HepG2 (cell line): ENCODE results near the gene STX12. TPM values are rescaled to one million over a fixed set of nuclear protein-coding genes. Genes with fewer than 3 reads are reported as not detected.

ENCODE experiments used
- BCL6 ChIP-seq: IDR thresholded peaks from 2 replicates; pipeline ENCODE4 v1.6.1; 2016; ENCODE audit warnings: missing genetic modification reagents, missing compliant biosample characterization
- BRD4 ChIP-seq: sonication (generic); formaldehyde crosslinking; IDR thresholded peaks from 2 replicates; pipeline ENCODE4 v1.4.0; 2020; ENCODE audit warnings: missing genetic modification reagents
- DMAP1 ChIP-seq: IDR thresholded peaks from 2 replicates; pipeline ENCODE4 v1.6.1; 2016
- EEA1 ChIP-seq: sonication (generic); formaldehyde crosslinking; IDR thresholded peaks from 2 replicates; pipeline ENCODE4 v1.5.1; 2020; ENCODE audit warnings: mild to moderate bottlenecking, missing genetic modification reagents, borderline replicate concordance
- NFATC3 ChIP-seq: sonication (generic); formaldehyde crosslinking; IDR thresholded peaks from 2 replicates; pipeline ENCODE4 v1.5.1; 2020; ENCODE audit warnings: mild to moderate bottlenecking, missing genetic modification reagents
- NFE2L2 ChIP-seq: fragments of 150-350 bp; IDR thresholded peaks from 2 replicates; pipeline ENCODE4 v1.6.1; 2014; ENCODE audit warnings: low read length
- ZNF546 ChIP-seq: sonication (generic); formaldehyde crosslinking; conservative IDR thresholded peaks from 2 replicates; pipeline ENCODE4 v1.8.1; 2023; ENCODE audit warnings: mild to moderate bottlenecking, missing genetic modification reagents
- ZNF552 ChIP-seq: sonication (generic); formaldehyde crosslinking; IDR thresholded peaks from 2 replicates; pipeline ENCODE4 v1.9.0; 2022; ENCODE audit warnings: missing genetic modification reagents, mild to moderate bottlenecking, borderline replicate concordance
- ZNF567 ChIP-seq: sonication (generic); formaldehyde crosslinking; IDR thresholded peaks from 2 replicates; pipeline ENCODE4 v1.8.1; 2023; ENCODE audit warnings: mild to moderate bottlenecking, missing genetic modification reagents, borderline replicate concordance
- ZNF607 ChIP-seq: sonication (generic); formaldehyde crosslinking; IDR thresholded peaks from 2 replicates; pipeline ENCODE4 v1.5.1; 2020; ENCODE audit warnings: missing genetic modification reagents, mild to moderate bottlenecking, borderline replicate concordance
- ZNF772 ChIP-seq: sonication (generic); formaldehyde crosslinking; IDR thresholded peaks from 2 replicates; pipeline ENCODE4 v1.5.0; 2020; ENCODE audit warnings: mild to moderate bottlenecking, missing genetic modification reagents
- polyA plus RNA-seq, 8 experiments: library from polyadenylated mRNA; depleted of rRNA in 3 of 8; stranded (reverse) in 7 of 8; unstranded in 1 of 8; fragments of >200 nt; fragmentation: Illumina TruSeq in 4 of 8; extraction: Trizol in 4 of 8; gene quantifications; 2 replicates each; pipeline versions ENCODE4 v1.2.1 to v1.2.3, GENCODE V29; 2011 to 2016; ENCODE audit warnings: low read depth in 4 of 8, missing spikeins in 1 of 8, mixed read lengths in 1 of 8; ENCODE audit not compliant: insufficient read depth in 1 of 8
- total RNA-seq, 5 experiments: library from RNA; depleted of rRNA; stranded (reverse); fragments of >200 nt; fragmentation: Illumina TruSeq; extraction: Trizol; gene quantifications; 2 replicates each; pipeline ENCODE4 v1.2.3, GENCODE V29; 2016; ENCODE audit warnings: low read depth in 1 of 5
- TF ChIP-seq, protein P1 (sequence below): sonication (generic); formaldehyde crosslinking; IDR thresholded peaks from 2 replicates; pipeline ENCODE4 v1.5.0; 2020; ENCODE audit warnings: mild to moderate bottlenecking, missing genetic modification reagents
- TF ChIP-seq, protein P2 (sequence below): IDR thresholded peaks from 2 replicates; pipeline ENCODE4 v1.6.1; 2018; ENCODE audit warnings: missing genetic modification reagents, mild to moderate bottlenecking, missing compliant biosample characterization
- TF ChIP-seq, protein P3 (sequence below): sonication (generic); formaldehyde crosslinking; IDR thresholded peaks from 2 replicates; pipeline ENCODE4 v1.5.1; 2020; ENCODE audit warnings: missing genetic modification reagents, mild to moderate bottlenecking, borderline replicate concordance
- TF ChIP-seq, protein P4 (sequence below): sonication (generic); formaldehyde crosslinking; IDR thresholded peaks from 2 replicates; pipeline ENCODE4 v1.5.0; 2020; ENCODE audit warnings: missing genetic modification reagents, mild to moderate bottlenecking, borderline replicate concordance
- TF ChIP-seq, protein P5 (sequence below): sonication (generic); formaldehyde crosslinking; IDR thresholded peaks from 2 replicates; pipeline ENCODE4 v1.8.0; 2022; ENCODE audit warnings: mild to moderate bottlenecking, missing genetic modification reagents
- TF ChIP-seq, protein P6 (sequence below): sonication (generic); formaldehyde crosslinking; IDR thresholded peaks from 2 replicates; pipeline ENCODE4 v1.5.0; 2020; ENCODE audit warnings: missing genetic modification reagents

Gene STX12
- total and polyA plus RNA-seq, 2 of the 13 experiments (the other 11 are each of a cell fraction or from before 2014, with no cell fraction given) = 9.0 to 19.7 TPM

DNA sequence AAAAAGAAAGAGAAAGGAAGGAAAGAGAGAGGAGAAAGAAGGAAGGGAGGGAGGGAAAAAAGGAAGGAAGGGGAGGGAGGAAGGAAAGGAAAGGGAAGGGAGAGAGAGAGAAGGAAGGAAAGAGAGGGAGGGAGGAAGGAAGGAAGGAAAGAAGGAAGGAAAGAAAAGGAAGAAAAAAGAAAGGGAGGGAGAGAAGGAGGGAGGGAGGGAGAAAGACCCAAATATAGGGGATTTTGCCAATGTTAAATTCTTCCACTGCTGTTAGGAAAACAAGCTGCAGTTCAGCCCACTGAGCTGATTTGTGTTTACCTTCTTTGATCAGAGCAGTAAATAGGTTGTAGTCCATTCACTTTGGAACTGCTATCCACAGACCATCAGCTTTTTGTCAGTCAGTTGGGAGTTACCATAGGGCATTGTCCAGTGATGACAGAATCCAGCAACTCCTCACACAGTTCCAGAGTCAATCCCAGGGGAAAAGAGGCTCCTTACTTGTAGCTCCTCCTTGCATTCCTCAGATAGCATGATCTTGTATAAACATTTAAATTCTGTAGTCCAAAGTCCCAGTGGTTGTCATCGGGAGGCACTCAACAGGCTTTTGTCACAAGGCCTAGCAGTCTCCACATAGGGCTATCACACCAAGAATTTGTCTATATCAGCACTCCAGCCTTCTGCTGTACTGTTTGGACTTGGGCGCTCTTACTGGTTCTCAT, 44.1 kb downstream of the STX12 start (continued):
- TF ChIP-seq, protein P1, sequence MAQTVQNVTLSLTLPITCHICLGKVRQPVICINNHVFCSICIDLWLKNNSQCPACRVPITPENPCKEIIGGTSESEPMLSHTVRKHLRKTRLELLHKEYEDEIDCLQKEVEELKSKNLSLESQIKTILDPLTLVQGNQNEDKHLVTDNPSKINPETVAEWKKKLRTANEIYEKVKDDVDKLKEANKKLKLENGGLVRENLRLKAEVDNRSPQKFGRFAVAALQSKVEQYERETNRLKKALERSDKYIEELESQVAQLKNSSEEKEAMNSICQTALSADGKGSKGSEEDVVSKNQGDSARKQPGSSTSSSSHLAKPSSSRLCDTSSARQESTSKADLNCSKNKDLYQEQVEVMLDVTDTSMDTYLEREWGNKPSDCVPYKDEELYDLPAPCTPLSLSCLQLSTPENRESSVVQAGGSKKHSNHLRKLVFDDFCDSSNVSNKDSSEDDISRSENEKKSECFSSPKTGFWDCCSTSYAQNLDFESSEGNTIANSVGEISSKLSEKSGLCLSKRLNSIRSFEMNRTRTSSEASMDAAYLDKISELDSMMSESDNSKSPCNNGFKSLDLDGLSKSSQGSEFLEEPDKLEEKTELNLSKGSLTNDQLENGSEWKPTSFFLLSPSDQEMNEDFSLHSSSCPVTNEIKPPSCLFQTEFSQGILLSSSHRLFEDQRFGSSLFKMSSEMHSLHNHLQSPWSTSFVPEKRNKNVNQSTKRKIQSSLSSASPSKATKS = no peak
- TF ChIP-seq BCL6 (CRISPR knock-in tag) (peak; percentile 21; the same call in 1 of the 2 replicates), ZNF546 (CRISPR knock-in tag) (no peak), DMAP1 (CRISPR knock-in tag) (0 out of 2 replicates have a peak, but pooled peaks have one; percentile 37), ZNF552 (CRISPR knock-in tag) (no peak), ZNF772 (CRISPR knock-in tag) (no peak), NFE2L2 (no peak), ZNF567 (no peak), NFATC3 (CRISPR knock-in tag) (no peak), BRD4 (no peak), EEA1 (no peak), ZNF607 (no peak)
- TF ChIP-seq, protein P2, sequence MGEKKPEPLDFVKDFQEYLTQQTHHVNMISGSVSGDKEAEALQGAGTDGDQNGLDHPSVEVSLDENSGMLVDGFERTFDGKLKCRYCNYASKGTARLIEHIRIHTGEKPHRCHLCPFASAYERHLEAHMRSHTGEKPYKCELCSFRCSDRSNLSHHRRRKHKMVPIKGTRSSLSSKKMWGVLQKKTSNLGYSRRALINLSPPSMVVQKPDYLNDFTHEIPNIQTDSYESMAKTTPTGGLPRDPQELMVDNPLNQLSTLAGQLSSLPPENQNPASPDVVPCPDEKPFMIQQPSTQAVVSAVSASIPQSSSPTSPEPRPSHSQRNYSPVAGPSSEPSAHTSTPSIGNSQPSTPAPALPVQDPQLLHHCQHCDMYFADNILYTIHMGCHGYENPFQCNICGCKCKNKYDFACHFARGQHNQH = 0 out of 2 replicates have a peak, but pooled peaks have one; percentile 39
- TF ChIP-seq, protein P3, sequence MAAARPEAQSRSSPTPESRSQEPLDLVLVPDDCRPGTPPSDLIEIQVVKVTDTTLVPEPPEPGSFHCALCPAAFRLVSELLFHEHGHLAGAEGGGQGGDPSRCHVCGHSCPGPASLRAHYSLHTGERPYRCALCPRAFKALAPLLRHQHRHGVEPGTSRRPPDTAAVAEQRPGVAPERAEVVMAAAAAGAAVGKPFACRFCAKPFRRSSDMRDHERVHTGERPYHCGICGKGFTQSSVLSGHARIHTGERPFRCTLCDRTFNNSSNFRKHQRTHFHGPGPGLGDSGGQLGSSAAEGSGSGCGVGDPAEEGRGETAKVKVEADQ (CRISPR knock-in tag) = no peak
- TF ChIP-seq, protein P4, sequence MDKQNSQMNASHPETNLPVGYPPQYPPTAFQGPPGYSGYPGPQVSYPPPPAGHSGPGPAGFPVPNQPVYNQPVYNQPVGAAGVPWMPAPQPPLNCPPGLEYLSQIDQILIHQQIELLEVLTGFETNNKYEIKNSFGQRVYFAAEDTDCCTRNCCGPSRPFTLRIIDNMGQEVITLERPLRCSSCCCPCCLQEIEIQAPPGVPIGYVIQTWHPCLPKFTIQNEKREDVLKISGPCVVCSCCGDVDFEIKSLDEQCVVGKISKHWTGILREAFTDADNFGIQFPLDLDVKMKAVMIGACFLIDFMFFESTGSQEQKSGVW (CRISPR knock-in tag) = no peak
- TF ChIP-seq, protein P5, sequence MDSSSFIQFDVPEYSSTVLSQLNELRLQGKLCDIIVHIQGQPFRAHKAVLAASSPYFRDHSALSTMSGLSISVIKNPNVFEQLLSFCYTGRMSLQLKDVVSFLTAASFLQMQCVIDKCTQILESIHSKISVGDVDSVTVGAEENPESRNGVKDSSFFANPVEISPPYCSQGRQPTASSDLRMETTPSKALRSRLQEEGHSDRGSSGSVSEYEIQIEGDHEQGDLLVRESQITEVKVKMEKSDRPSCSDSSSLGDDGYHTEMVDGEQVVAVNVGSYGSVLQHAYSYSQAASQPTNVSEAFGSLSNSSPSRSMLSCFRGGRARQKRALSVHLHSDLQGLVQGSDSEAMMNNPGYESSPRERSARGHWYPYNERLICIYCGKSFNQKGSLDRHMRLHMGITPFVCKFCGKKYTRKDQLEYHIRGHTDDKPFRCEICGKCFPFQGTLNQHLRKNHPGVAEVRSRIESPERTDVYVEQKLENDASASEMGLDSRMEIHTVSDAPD (CRISPR knock-in tag) = no peak
- TF ChIP-seq, protein P6, sequence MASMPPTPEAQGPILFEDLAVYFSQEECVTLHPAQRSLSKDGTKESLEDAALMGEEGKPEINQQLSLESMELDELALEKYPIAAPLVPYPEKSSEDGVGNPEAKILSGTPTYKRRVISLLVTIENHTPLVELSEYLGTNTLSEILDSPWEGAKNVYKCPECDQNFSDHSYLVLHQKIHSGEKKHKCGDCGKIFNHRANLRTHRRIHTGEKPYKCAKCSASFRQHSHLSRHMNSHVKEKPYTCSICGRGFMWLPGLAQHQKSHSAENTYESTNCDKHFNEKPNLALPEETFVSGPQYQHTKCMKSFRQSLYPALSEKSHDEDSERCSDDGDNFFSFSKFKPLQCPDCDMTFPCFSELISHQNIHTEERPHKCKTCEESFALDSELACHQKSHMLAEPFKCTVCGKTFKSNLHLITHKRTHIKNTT (CRISPR knock-in tag) = no peak
